Activated CD4-positive, CD25-positive, alpha-beta regulatory T cell treated with anti-CD3 and anti-CD28 coated beads, Interleukin-2, amount 50 U/mL, for 16 hours (primary cell): Measurements from ENCODE around the gene PCDHGA6.
"Not testable (repeated sequence)": the region's sequence is repeated elsewhere in the genome, so short reads cannot be mapped to it uniquely, and the experiment has no call there.

Experiments used
- DNase-seq: peaks from one replicate; pipeline ENCODE4 v3.0.0-alpha.2; 2020; ENCODE audit warnings: low read depth, low spot score

PCDHGA6 gene

DNA sequence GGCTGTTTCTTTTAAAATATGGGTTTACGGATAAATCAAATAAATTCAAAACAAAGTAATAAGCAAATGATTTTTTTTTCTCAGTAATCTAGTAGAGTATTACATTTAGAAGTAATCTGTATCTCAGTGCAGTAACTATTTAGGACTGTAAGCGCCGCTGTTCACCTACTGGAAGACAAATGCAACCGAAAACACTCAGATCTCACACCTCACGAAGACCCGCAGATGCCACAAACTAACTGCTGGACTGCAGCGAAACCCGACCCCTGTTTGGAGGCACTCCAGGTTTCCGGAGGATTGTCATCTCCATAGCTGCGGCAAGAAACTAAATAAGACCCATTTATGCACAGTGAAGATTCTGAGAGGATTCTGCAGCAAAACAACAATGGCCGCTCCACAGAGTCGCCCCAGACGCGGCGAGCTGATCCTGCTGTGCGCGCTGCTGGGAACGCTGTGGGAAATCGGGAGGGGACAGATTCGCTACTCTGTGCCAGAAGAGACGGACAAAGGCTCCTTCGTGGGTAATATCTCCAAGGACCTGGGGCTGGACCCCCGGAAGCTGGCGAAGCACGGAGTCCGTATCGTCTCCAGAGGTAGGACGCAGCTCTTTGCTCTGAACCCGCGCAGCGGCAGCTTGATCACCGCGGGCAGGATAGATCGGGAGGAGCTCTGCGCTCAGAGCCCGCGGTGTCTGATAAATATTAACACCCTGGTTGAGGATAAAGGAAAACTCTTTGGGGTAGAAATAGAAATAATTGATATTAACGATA, 18.9 kb downstream of the PCDHGA6 start, which contains the start of gene PCDHGA8:
PCDHGA8 (plus strand) TSS at position 205 of the 770 bp plus-strand sequence; CDS start at position 386, 181 bp downstream.
- no peak for DNase-seq

- DNase-seq = no peak
These were observed 19.6 kb downstream of the PCDHGA6 start for GRCh38 chr5:141393267-141393666.

- DNase-seq = not testable (repeated sequence)
These were observed 20.9 kb downstream of the PCDHGA6 start for GRCh38 chr5:141394401-141395187.

- not testable (repeated sequence) for DNase-seq
These were observed 24.3 kb downstream of the PCDHGA6 start, which contains the start of gene PCDHGB5 for GRCh38 chr5:141397756-141398551. TSS of gene PCDHGB5 (plus strand) at chr5:141397947. CDS start at chr5:141398128, 181 bp downstream.

DNA sequence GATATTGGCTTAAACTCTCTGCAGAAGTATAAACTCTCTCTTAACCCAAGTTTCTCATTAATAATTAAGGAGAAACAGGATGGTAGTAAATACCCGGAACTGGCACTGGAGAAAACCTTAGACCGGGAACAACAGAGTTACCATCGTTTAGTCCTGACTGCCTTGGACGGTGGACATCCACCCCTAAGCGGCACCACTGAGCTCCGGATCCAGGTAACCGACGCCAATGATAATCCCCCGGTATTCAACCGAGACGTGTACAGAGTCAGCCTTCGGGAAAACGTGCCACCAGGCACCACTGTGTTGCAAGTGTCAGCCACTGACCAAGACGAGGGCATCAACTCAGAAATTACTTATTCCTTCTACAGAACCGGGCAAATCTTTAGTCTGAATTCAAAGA, 24.9 kb downstream of the PCDHGA6 start:
- DNase-seq = no peak

- DNase-seq = no peak
These were observed 26.0 kb downstream of the PCDHGA6 start for GRCh38 chr5:141399555-141400258.

DNA sequence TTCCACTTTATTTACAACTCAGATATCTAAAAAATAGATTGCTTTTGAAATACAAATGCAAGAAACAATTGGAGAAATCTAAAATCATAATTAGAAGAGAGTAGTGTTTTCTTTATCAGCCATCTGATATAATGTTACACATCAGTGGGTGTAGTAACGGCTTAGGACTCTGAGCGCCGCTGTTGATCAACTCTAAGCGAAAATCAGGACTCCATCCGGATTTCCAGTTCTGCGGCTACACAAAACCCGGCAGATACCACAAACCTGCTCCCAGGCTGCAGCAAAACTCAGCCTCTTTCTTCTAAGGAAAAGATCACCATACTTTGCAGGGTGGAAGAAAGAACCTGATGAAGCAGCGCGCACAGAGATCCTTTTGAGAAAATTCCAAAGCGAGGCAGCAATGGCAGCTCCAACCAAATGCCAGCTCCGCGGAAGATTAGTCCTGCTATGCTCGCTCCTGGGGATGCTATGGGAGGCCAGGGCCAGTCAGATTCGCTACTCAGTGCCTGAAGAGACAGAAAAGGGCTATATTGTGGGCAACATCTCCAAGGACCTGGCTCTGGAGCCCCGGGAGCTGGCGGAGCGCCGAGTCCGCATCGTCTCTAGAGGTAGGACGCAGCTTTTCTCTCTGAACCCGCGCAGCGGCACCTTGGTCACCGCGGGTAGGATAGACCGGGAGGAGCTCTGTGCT, 29.0 kb downstream of the PCDHGA6 start, which contains the start of gene PCDHGA9:
PCDHGA9 (plus strand) TSS at position 226 of the 691 bp plus-strand sequence; CDS start at position 401, 175 bp downstream.
- no peak for DNase-seq

- no peak for DNase-seq
These were observed 29.7 kb downstream of the PCDHGA6 start for GRCh38 chr5:141403387-141403786.

GRCh38 chr5:141407790-141408505, 34.3 kb downstream of the PCDHGA6 start, which contains the start of gene PCDHGB6:
TSS of gene PCDHGB6 (plus strand) at chr5:141408021. CDS start at chr5:141408203, 182 bp downstream.
- DNase-seq = not testable (repeated sequence)

DNA sequence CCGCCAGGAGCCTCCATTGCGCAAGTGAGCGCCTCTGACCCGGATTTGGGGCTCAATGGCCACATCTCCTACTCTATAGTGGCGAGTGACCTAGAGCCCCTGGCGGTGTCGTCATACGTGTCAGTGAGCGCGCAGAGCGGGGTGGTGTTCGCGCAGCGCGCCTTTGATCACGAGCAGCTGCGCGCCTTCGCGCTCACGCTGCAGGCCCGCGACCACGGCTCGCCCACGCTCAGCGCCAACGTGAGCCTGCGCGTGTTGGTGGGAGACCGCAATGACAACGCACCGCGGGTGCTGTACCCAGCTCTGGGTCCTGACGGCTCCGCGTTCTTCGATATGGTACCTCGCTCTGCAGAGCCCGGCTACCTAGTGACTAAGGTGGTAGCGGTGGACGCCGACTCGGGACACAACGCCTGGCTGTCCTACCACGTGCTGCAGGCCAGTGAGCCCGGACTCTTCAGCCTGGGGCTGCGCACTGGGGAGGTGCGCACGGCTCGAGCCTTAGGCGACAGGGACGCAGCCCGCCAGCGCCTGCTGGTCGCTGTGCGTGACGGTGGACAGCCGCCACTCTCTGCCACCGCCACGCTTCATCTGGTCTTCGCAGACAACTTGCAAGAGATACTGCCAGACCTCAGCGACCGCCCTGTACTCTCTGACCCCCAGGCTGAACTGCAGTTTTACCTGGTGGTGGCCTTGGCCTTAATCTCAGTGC, 36.1 kb downstream of the PCDHGA6 start:
- no peak for DNase-seq

DNA sequence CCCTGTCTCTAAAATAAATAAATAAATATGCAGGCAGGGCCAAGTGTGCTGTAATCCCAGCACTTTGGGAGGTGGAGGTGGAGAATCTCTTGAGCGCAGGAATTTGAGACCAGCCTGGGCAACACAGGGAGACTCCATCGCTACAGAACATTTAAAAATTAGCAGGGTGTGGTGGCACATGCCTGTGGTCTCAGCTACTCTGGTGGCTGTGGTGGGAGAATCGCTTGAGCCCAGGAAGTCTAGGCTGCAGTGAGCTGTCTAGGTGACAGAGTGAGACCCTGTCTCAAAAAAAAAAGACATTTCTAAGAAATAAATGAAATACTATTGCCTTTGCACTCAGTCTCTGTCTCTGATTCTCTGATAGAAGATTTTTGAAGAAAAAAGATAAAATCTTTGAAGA, 37.9 kb downstream of the PCDHGA6 start:
- no peak for DNase-seq

GRCh38 chr5:141412854-141413539, 39.3 kb downstream of the PCDHGA6 start, which contains the start of gene PCDHGA10:
TSS of gene PCDHGA10 (plus strand) at chr5:141412987. CDS start at chr5:141413176, 189 bp downstream.
- no peak for DNase-seq

GRCh38 chr5:141413540-141414069, 39.9 kb downstream of the PCDHGA6 start:
- DNase-seq = no peak

DNA sequence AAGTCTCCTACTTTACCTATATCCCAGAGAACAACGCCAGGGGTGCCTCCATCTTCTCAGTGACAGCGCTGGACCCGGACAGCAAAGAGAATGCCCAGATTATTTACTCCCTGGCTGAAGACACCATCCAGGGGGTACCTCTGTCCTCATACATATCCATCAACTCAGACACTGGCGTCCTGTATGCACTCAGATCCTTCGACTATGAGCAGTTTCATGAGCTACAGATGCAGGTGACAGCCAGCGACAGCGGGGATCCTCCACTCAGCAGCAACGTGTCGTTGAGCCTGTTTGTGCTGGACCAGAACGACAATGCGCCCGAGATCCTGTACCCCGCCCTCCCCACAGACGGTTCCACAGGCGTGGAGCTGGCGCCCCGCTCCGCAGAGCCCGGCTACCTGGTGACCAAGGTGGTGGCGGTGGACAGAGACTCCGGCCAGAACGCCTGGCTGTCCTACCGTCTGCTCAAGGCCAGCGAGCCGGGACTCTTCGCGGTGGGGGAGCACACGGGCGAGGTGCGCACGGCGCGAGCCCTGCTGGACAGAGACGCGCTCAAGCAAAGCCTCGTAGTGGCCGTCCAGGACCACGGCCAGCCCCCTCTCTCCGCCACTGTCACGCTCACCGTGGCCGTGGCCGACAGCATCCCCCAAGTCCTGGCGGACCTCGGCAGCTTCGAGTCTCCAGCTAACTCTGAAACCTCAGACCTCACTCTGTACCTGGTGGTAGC, 41.0 kb downstream of the PCDHGA6 start:
- not testable (repeated sequence) for DNase-seq

- DNase-seq = not testable (repeated sequence)
These were observed 41.6 kb downstream of the PCDHGA6 start for GRCh38 chr5:141415275-141415618.

DNA sequence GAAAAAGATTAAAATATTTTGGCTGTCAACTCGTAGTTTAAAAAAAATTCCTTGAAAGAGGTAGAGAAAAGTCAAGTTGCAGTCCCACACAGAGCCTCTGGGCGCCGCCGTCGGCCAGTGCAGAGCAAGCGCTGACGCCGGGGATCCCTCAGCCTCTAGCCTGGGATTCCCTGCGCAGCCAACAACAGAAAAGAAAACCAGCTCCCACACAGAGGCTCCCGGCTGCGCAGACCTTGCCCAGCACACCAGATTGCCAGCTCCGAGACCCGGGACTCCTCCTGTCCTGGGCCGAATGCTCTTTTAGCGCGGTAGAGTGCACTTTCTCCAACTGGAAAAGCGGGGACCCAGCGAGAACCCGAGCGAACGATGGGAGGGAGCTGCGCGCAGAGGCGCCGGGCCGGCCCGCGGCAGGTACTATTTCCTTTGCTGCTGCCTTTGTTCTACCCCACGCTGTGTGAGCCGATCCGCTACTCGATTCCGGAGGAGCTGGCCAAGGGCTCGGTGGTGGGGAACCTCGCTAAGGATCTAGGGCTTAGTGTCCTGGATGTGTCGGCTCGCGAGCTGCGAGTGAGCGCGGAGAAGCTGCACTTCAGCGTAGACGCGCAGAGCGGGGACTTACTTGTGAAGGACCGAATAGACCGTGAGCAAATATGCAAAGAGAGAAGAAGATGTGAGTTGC, 43.9 kb downstream of the PCDHGA6 start, which contains the start of gene PCDHGB7:
PCDHGB7 (plus strand) TSS at position 184 of the 679 bp plus-strand sequence; CDS start at position 367, 183 bp downstream.
- DNase-seq = not testable (repeated sequence)
